ENCODE measurements around the gene CSF1. TPM values are rescaled to one million over a fixed set of nuclear protein-coding genes. Genes with fewer than 3 reads are reported as not detected.

Gene CSF1
- polyA plus RNA-seq, 1 donor, result 7.1 TPM

- no peak for DNase-seq
These were observed 67.2 kb downstream of the CSF1 start for GRCh38 chr1:109977657-109978378.

- no peak for DNase-seq
These were observed 68.3 kb downstream of the CSF1 start for GRCh38 chr1:109978761-109979488.

GRCh38 chr1:109979489-109980091, 68.9 kb downstream of the CSF1 start:
- DNase-seq, result no peak

Other genes with a start within 250 kb of the CSF1 start
- 268 TPM for gene GSTM2, start 242.8 kb upstream of the CSF1 start, polyA plus RNA-seq (ENCODE audit: insufficient read length)
- 115 TPM for gene GSTM1, start 223.0 kb upstream of the CSF1 start, polyA plus RNA-seq (ENCODE audit: insufficient read length)
- gene GSTM5, start 198.6 kb upstream of the CSF1 start, polyA plus RNA-seq (ENCODE audit: insufficient read length), result 44.7 TPM
- 159 TPM for gene GSTM3, start 169.8 kb upstream of the CSF1 start, polyA plus RNA-seq (ENCODE audit: insufficient read length)
- 0.86 TPM for gene EPS8L3, start 146.9 kb upstream of the CSF1 start, polyA plus RNA-seq (ENCODE audit: insufficient read length)
- 129 TPM for gene AHCYL1, start 73.9 kb downstream of the CSF1 start, polyA plus RNA-seq (ENCODE audit: insufficient read length)
- 57.4 TPM for gene STRIP1, start 123.8 kb downstream of the CSF1 start, polyA plus RNA-seq (ENCODE audit: insufficient read length)
- gene ALX3, start 159.8 kb downstream of the CSF1 start, polyA plus RNA-seq (ENCODE audit: insufficient read length), result not detected
- gene UBL4B, start 201.6 kb downstream of the CSF1 start, polyA plus RNA-seq (ENCODE audit: insufficient read length), result not detected
- gene SLC6A17, start 239.6 kb downstream of the CSF1 start, polyA plus RNA-seq (ENCODE audit: insufficient read length), result 0.70 TPM

All from left kidney (tissue), 2 donors.